BLaER1 (cell line): ENCODE measurements around the gene VTA1.
"Not testable (repeated sequence)": the region's sequence is repeated elsewhere in the genome, so short reads cannot be mapped to it uniquely, and the experiment has no call there.

Experiments
- H3K27ac ChIP-seq: shearing (Covaris generic); formaldehyde crosslinking; 2 replicates; pipeline ENCODE4 v1.8.1; 2022
- H3K27me3 ChIP-seq: shearing (Covaris generic); formaldehyde crosslinking; 2 replicates; pipeline ENCODE4 v1.8.1; 2022
- H3K36me3 ChIP-seq: shearing (Covaris generic); formaldehyde crosslinking; 2 replicates; pipeline ENCODE4 v1.8.1; 2022
- H3K4me1 ChIP-seq: shearing (Covaris generic); formaldehyde crosslinking; 2 replicates; pipeline ENCODE4 v1.8.1; 2022
- H3K4me2 ChIP-seq: shearing (Covaris generic); formaldehyde crosslinking; 2 replicates; pipeline ENCODE4 v1.8.1; 2022
- H3K4me3 ChIP-seq: shearing (Covaris generic); formaldehyde crosslinking; 2 replicates; pipeline ENCODE4 v1.8.1; 2022
- H3K9ac ChIP-seq: shearing (Covaris generic); formaldehyde crosslinking; 2 replicates; pipeline ENCODE4 v1.8.1; 2022
- H3K9me3 ChIP-seq: shearing (Covaris generic); formaldehyde crosslinking; 2 replicates; pipeline ENCODE4 v1.8.1; 2022
- H4K20me1 ChIP-seq: shearing (Covaris generic); formaldehyde crosslinking; 2 replicates; pipeline ENCODE4 v1.8.1; 2022
- Cebpa-rat ChIP-seq: shearing (Covaris generic); IDR thresholded peaks from 2 replicates; pipeline ENCODE4 v1.8.1; 2022

The VTA1 gene

DNA sequence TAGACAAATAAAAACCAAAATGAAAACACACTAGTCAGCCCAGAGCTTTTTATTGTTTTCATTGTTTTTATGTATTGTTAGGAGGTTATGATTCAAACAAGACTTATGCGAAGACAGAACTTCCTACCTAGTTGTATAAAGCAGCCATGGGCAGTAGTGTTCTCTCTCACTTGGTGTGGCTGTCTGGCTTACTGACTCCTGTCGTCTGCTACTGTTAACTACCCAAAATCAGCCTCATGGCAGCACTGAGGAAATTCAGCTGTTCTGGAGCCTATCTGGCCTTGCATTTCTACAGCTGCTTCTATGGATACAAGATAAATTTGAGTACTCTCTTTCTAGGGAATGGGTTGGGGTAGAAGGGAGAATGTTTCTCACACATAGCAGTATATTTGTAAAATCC, 20.4 kb downstream of the VTA1 start:
- Histone ChIP-seq H3K36me3 (peaks cover 38% of the 10 kb centered on the region), H3K27me3 (no peaks in the 10 kb centered on the region), H3K9me3 (no peaks in the 10 kb centered on the region), H3K27ac (no peak overlapping the region), H3K4me3 (no peak overlapping the region), H3K9ac (no peak overlapping the region), H3K4me2 (no peak overlapping the region), H4K20me1 (peaks cover 54% of the 10 kb centered on the region), H3K4me1 (no peaks in the 10 kb centered on the region)
- TF ChIP-seq Cebpa-rat, result no peak

DNA sequence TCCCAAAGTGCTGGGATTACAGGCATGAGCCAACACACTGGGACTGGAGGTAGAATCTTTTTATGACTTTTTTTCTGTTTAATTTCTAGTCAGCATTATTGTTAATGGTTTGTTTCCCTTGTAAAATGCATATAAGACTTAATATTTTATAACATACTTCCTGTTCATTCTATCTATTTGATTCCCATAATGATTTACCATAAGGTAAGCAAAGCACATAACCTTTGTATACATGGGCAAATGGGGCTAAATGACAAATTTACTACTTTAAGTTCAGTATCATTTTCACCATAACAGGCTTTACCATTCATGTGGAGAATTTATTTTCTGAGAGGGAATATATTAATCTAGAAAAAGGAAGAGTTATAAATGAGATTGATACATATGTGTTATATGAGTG, 24.3 kb downstream of the VTA1 start:
- no peak overlapping the region for H3K4me2 ChIP-seq
- H3K27me3 ChIP-seq, result no peaks in the 10 kb centered on the region
- H3K36me3 ChIP-seq, result peaks cover 71% of the 10 kb centered on the region
- H4K20me1 ChIP-seq, result peaks cover 19% of the 10 kb centered on the region
- no peak overlapping the region for H3K9ac ChIP-seq
- no peak overlapping the region for H3K27ac ChIP-seq
- no peak overlapping the region for H3K4me3 ChIP-seq
- TF ChIP-seq Cebpa-rat, result no peak
- no peaks in the 10 kb centered on the region for H3K9me3 ChIP-seq
- H3K4me1 ChIP-seq, result no peaks in the 10 kb centered on the region

DNA sequence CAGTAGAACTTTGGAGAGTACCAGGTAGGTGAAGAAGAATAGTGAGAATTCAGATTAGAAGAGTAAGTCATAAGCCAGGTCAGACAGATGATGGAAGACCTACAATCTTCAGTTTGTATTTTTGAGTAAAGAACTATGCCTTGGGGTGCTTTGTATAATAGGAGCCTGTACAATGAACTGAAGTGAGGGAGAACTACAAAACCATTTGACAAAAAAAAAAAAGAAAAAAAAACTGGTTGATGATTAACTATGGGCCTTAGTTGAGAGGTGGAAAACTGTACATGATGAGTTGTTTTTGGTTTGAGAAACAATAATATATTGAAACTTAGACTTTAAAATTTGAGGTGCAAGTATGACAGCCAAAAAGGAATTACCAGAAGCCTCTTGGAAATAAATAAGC, 25.7 kb downstream of the VTA1 start:
- Histone ChIP-seq H3K27me3 (no peaks in the 10 kb centered on the region), H4K20me1 (peaks cover 5% of the 10 kb centered on the region; the same call in 1 of the 2 replicates), H3K9ac (no peak overlapping the region), H3K27ac (no peak overlapping the region), H3K4me2 (no peak overlapping the region), H3K36me3 (peaks cover 71% of the 10 kb centered on the region), H3K4me3 (no peak overlapping the region), H3K4me1 (no peaks in the 10 kb centered on the region), H3K9me3 (peaks cover 9% of the 10 kb centered on the region)
- TF ChIP-seq Cebpa-rat, result no peak

DNA sequence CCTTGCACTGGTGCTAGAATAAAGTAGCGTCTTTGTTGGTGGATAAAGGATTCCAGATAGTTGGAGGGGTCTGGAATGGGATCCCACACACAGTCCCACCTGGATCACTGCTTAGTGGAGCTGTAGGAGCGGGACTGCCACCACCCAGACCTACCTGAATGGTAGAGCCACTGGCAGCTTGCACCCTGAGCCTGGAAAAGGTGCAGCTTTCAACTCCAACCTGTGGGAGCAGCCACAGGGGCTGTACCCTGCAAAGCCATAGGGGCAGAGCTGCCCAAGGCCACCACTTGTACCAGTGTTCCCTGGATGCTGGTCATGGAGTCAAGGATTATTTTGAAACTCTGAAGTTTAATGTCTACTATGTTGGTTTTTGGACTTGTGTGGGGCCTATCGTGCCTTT, 26.9 kb downstream of the VTA1 start:
- H3K9me3 ChIP-seq, result peaks cover 16% of the 10 kb centered on the region
- H3K4me1 ChIP-seq, result no peaks in the 10 kb centered on the region
- H3K9ac ChIP-seq, result no peak overlapping the region
- peaks cover 77% of the 10 kb centered on the region for H3K36me3 ChIP-seq
- no peak overlapping the region for H3K27ac ChIP-seq
- H3K4me2 ChIP-seq, result no peak overlapping the region
- no peaks in the 10 kb centered on the region for H3K27me3 ChIP-seq
- no peak overlapping the region for H3K4me3 ChIP-seq
- TF ChIP-seq Cebpa-rat, result no peak
- 0 out of 2 replicates have a peak, but pooled peaks cover 4% of the 10 kb centered on the region for H4K20me1 ChIP-seq

DNA sequence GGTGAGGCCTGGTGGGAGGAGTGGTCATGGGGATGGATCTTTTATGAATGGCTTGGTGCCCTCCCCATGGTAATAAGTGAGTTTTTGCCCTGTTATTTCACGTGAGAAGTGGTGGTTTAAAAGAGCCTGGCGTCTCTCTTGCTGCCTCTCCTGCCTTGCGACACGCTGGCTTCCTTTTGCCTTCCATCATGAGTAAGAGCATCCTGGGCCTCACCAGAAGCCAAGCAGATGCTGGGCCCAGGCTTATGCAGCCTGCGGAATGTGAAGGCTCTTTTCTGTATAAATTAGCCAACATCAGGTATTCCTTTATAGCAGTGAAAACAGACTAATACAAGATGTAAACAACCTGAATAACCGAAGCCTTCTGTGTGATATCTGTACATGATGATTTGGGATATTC, 27.6 kb downstream of the VTA1 start:
- peaks cover 77% of the 10 kb centered on the region for H3K36me3 ChIP-seq

DNA sequence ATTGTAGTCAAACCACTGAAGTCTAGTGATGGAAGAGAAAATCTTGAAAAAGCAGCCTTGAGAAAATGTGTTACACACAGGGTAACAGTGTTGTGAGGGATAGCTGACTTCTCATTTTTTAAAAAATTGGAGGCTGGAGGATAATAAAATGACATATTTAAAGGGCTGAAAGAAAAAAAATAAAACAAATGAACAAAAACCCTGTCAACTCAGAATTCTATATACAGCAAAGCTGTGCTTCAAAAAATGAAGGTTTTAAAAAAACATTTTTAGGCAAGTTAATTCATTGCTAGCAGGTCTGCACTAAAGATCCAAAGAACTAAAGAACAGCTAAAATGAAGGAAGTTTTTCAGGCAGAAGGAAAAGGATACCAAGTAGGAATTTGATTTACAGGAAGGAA, 31.1 kb downstream of the VTA1 start:
- Histone ChIP-seq H3K4me2 (no peak overlapping the region), H3K9ac (no peak overlapping the region), H3K27ac (no peak overlapping the region), H3K36me3 (peaks cover 65% of the 10 kb centered on the region), H3K27me3 (no peaks in the 10 kb centered on the region), H4K20me1 (0 out of 2 replicates have a peak, but pooled peaks cover 4% of the 10 kb centered on the region), H3K4me3 (no peak overlapping the region), H3K9me3 (peaks cover 16% of the 10 kb centered on the region), H3K4me1 (no peaks in the 10 kb centered on the region)
- TF ChIP-seq Cebpa-rat, result no peak

More for the DNA sequence above, 27.6 kb downstream of the VTA1 start:
- Histone ChIP-seq H3K4me3 (no peak overlapping the region), H3K27ac (no peak overlapping the region), H3K9me3 (peaks cover 16% of the 10 kb centered on the region), H3K4me2 (no peak overlapping the region), H3K4me1 (no peaks in the 10 kb centered on the region), H3K9ac (no peak overlapping the region), H4K20me1 (0 out of 2 replicates have a peak, but pooled peaks cover 4% of the 10 kb centered on the region), H3K27me3 (no peaks in the 10 kb centered on the region)
- TF ChIP-seq Cebpa-rat, result no peak

DNA sequence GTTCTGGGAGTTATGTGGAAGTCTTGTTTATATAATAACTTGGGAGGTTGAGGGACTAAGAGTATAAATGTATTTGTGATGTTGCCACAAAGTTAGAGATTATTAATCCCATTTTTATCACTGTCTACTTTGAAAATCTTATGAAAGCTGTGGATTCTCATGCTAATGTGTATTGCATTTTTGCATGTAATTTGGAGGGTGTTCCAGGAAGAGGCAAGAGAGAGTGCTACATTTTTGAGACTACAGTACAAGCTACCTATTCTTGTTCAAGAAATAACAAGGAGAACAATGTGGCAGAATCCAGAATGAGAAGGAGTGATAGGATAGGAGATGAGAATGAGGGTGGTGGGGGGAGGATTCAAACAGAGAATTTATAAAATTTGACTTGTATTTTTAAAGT, 34.9 kb downstream of the VTA1 start:
- Histone ChIP-seq H3K9ac (no peak overlapping the region), H3K4me3 (no peak overlapping the region), H3K4me1 (no peaks in the 10 kb centered on the region), H3K36me3 (peaks cover 30% of the 10 kb centered on the region), H3K4me2 (no peak overlapping the region), H4K20me1 (no peaks in the 10 kb centered on the region), H3K9me3 (peaks cover 12% of the 10 kb centered on the region), H3K27ac (no peak overlapping the region), H3K27me3 (no peaks in the 10 kb centered on the region)
- TF ChIP-seq Cebpa-rat, result no peak

DNA sequence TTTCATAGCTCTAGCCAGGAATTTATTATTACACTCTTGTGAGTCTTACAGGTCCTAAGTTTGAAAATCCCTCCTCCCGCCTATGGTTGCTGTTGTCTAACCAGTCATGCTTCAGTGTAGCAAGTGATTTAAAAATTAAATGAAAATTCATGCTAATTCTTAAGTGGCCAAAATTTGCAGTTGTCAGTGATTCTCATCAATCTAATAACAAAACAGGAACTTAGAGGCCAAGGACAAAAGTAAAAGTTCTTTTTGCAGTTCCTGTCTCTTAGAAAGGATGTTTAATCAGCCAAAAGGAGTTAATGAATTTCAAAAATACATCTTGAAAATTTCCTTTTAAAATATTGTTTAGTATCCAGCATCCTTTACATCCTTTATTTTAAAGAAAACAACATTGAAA, 36.3 kb downstream of the VTA1 start:
- H4K20me1 ChIP-seq, result no peaks in the 10 kb centered on the region
- no peak for TF ChIP-seq Cebpa-rat
- no peak overlapping the region for H3K4me3 ChIP-seq
- H3K9ac ChIP-seq, result no peak overlapping the region
- H3K27me3 ChIP-seq, result no peaks in the 10 kb centered on the region
- H3K27ac ChIP-seq, result no peak overlapping the region
- peaks cover under 1% of the 10 kb centered on the region for H3K9me3 ChIP-seq
- no peaks in the 10 kb centered on the region for H3K4me1 ChIP-seq
- no peak overlapping the region for H3K4me2 ChIP-seq
- H3K36me3 ChIP-seq, result peaks cover 24% of the 10 kb centered on the region; the same call in 1 of the 2 replicates

DNA sequence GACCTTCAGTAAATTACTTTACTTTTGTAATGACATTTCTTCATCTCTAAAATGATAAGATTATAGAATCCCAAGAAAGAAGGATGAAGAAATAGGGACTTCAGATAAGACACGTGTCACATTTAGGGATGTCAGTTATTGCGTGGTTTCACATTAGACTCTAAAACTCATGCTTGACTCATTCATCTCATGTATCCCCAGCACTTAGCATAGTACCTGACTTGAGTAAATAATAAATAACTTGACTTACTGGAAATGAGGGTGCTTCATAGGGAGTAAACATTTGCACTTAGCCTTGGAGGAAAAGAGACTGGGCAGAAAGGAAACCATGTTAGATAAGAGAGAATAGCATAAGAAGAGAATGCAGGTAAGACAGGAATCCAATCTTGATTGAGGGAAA, 37.2 kb downstream of the VTA1 start:
- TF ChIP-seq Cebpa-rat, result no peak
- Histone ChIP-seq H3K9ac (no peak overlapping the region), H3K4me2 (no peak overlapping the region)

DNA sequence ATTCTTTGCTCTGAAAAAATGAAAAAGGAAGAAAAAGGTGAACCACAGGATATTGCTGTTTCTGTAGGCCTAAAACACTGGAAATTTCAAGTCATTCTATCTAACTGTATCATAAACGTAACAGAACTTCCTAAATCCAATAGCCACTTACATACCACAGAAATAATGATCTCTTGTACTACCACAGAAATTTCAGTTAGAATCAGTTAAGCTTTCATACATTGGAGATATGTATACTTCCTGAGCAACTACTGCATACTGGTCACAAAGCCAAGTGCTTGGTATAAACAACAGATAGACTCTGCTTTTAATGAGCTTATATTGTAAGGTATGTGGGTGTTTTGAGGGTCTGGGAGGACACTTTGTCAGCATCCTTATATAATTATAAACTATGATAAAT, 38.6 kb downstream of the VTA1 start:
- Histone ChIP-seq H3K4me2 (no peak overlapping the region), H4K20me1 (no peaks in the 10 kb centered on the region), H3K27ac (no peak overlapping the region), H3K4me3 (no peak overlapping the region), H3K36me3 (peaks cover 36% of the 10 kb centered on the region), H3K4me1 (no peaks in the 10 kb centered on the region), H3K27me3 (no peaks in the 10 kb centered on the region), H3K9me3 (no peaks in the 10 kb centered on the region), H3K9ac (no peak overlapping the region)
- TF ChIP-seq Cebpa-rat, result no peak

More for the DNA sequence above, 37.2 kb downstream of the VTA1 start:
- H3K4me1 ChIP-seq, result no peaks in the 10 kb centered on the region
- H3K36me3 ChIP-seq, result peaks cover 29% of the 10 kb centered on the region
- no peak overlapping the region for H3K27ac ChIP-seq
- no peaks in the 10 kb centered on the region for H4K20me1 ChIP-seq
- H3K27me3 ChIP-seq, result no peaks in the 10 kb centered on the region
- no peaks in the 10 kb centered on the region for H3K9me3 ChIP-seq
- no peak overlapping the region for H3K4me3 ChIP-seq

DNA sequence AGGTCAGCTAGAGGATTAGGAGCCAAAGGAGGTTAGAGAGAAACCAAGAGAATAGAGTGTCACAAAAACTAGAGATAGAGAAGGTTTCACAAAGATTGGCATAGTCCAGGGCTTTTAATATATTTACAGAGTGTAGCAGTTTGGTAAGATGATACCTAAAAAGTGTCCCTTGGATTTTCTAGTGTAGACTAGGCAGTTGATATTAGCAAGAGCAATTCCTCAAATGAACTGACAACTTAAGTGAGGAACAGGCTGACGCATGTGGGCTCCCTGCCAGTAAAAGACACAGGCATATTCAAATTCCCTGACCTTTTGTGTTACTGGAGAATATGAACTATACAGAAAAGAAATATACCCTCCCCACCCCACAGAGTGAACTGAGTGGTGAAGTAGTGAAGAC, 40.1 kb downstream of the VTA1 start:
- Histone ChIP-seq H3K9ac (no peak overlapping the region), H3K27me3 (no peaks in the 10 kb centered on the region), H3K4me1 (no peaks in the 10 kb centered on the region), H3K27ac (no peak overlapping the region), H3K36me3 (peaks cover 34% of the 10 kb centered on the region), H3K9me3 (no peaks in the 10 kb centered on the region), H4K20me1 (no peaks in the 10 kb centered on the region), H3K4me3 (no peak overlapping the region), H3K4me2 (no peak overlapping the region)
- no peak for TF ChIP-seq Cebpa-rat

DNA sequence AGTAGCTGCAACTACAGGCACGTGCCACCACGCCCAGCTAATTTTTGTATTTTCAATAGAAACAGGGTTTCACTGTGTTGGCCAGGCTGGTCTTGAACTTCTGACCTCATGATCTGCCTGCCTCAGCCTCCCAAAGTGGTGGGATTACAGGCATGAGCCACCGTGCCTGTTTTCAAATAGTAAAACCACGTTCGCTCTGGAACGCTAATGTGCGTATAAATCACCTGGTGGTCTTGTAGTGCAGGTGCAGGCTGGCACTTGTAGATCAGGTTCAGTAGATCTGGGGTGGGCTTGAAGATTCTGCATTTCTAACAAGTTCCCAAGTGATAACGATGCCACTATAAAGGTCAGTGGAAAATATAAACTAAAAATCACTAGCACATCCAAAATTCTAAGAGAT, 41.3 kb downstream of the VTA1 start:
- not testable (repeated sequence) for H3K4me3 ChIP-seq, H4K20me1 ChIP-seq, H3K9ac ChIP-seq, H3K27me3 ChIP-seq, H3K27ac ChIP-seq, H3K9me3 ChIP-seq, H3K4me2 ChIP-seq, H3K4me1 ChIP-seq
- H3K36me3 ChIP-seq, result peaks cover 31% of the 10 kb centered on the region
